Gastrocnemius medialis (tissue), 4 donors: ENCODE results near the gene TLCD4. TPM values are rescaled to one million over a fixed set of nuclear protein-coding genes. Genes with fewer than 3 reads are reported as not detected.

Experiments used
- ATAC-seq, 2 donors: fragments of 150-250 bp; one replicate each; pipeline ENCODE4 v1.9.1; 2016
- DNase-seq, 2 donors: peaks; one replicate each; pipeline ENCODE4 v3.0.0-alpha.2; 2019
- H3K27ac ChIP-seq, 4 donors: fragments of 200-600 bp; sonication (generic); 1 replicate in 1 of 4; 2 replicates in 3 of 4; pipeline ENCODE4 v1.5.1; 2016 to 2018; ENCODE audit warnings: mild to moderate bottlenecking in 2 of 4, moderate library complexity in 1 of 4
- H3K27me3 ChIP-seq, 3 donors: fragments of 200-600 bp; sonication (generic) in 2 of 3; 1 replicate in 1 of 3; 2 replicates in 2 of 3; pipeline versions ENCODE4 v1.5.1 to v1.6.0; 2016 to 2019; ENCODE audit warnings: mild to moderate bottlenecking in 1 of 3, moderate library complexity in 1 of 3
- H3K36me3 ChIP-seq, 2 donors: fragments of 200-600 bp; sonication (generic) in 1 of 2; one replicate each; pipeline ENCODE4 v1.5.1; 2017 to 2018
- H3K4me1 ChIP-seq, 2 donors: fragments of 200-600 bp; sonication (generic) in 1 of 2; one replicate each; pipeline ENCODE4 v1.5.1; 2016 to 2017; ENCODE audit warnings: mild to moderate bottlenecking in 2 of 2
- H3K4me3 ChIP-seq, 4 donors: fragments of 200-600 bp; sonication (generic) in 3 of 4; 1 replicate in 1 of 4; 2 replicates in 3 of 4; pipeline ENCODE4 v1.5.1; 2016 to 2019; ENCODE audit warnings: mild to moderate bottlenecking in 2 of 4
- H3K9me3 ChIP-seq, 3 donors: fragments of 200-600 bp; sonication (generic) in 2 of 3; 1 replicate in 1 of 3; 2 replicates in 2 of 3; pipeline ENCODE4 v1.5.1; 2016 to 2019
- CTCF ChIP-seq, 5 experiments: fragments of 450-650 bp in 3 of 5; fragments of 200-600 bp in 2 of 5; sonication (generic) in 2 of 5; IDR thresholded peaks in 4 of 5; conservative IDR thresholded peaks in 1 of 5; 1 replicate in 4 of 5; 2 replicates in 1 of 5; pipeline ENCODE4 v1.5.1; 2016 to 2019; ENCODE audit warnings: antibody characterized with exemption in 5 of 5, mild to moderate bottlenecking in 3 of 5, moderate library complexity in 3 of 5
- POLR2A ChIP-seq, 2 donors: fragments of 450-650 bp; IDR thresholded peaks; one replicate each; pipeline ENCODE4 v1.6.1; 2017; ENCODE audit warnings: antibody characterized with exemption in 2 of 2, mild to moderate bottlenecking in 2 of 2, moderate library complexity in 2 of 2
- in situ Hi-C, 4 donors: fragments of 200-750 bp; cut with MboI; loops; one replicate each; pipeline versions ENCODE4 v1.15.0 to v1.8.0; 2017; ENCODE audit warnings: low sequenced_read_pairs in 4 of 4
- intact Hi-C: fragments of 100-400 bp; cut with DNase I; formaldehyde crosslinking; loops from one replicate; pipeline ENCODE4 v1.15.1; 2023; ENCODE audit warnings: low total_unique reads
- total RNA-seq, 4 donors: library from RNA; depleted of rRNA; stranded (reverse); fragments of >200 nt; gene quantifications; one replicate each; pipeline versions ENCODE4 v1.1.0 to v1.2.3, GENCODE V29; 2016

TLCD4 gene
- total RNA-seq, 4 donors from 2014 or later, result 9.8 to 12.1 (median 11.0) TPM

- ATAC-seq, result no peak
- intact Hi-C loops, result no loop called here
- TF ChIP-seq POLR2A (IDR thresholded peaks at IDR 0.05) (no peak), CTCF (IDR thresholded peaks at IDR 0.05 in 4 of 5, conservative IDR thresholded peaks at IDR 0.05 in 1 of 5) (no peak)
- no peak overlapping the region for H3K4me3 ChIP-seq
- H3K9me3 ChIP-seq, result no peaks in the 10 kb centered on the region
- H3K27ac ChIP-seq, result no peak overlapping the region
- no peaks in the 10 kb centered on the region for H3K36me3 ChIP-seq
- DNase-seq, result no peak
- in situ Hi-C loops, result no loop called here
- no peaks in the 10 kb centered on the region for H3K27me3 ChIP-seq
- H3K4me1 ChIP-seq, result peaks cover 5 to 7% of the 10 kb centered on the region in 2 donors
These were observed 41.1 kb upstream of the TLCD4 start for GRCh38 chr1:95076034-95076433.

GRCh38 chr1:95080446-95080845, 36.7 kb upstream of the TLCD4 start:
- Histone ChIP-seq H3K9me3 (no peaks in the 10 kb centered on the region), H3K27me3 (no peaks in the 10 kb centered on the region), H3K27ac (no peak overlapping the region), H3K36me3 (no peaks in the 10 kb centered on the region), H3K4me1 (peaks cover 0 to 3% of the 10 kb centered on the region in 2 donors), H3K4me3 (no peak overlapping the region)
- no peak for TF ChIP-seq CTCF (IDR thresholded peaks at IDR 0.05 in 4 of 5, conservative IDR thresholded peaks at IDR 0.05 in 1 of 5)
- no peak for TF ChIP-seq POLR2A (IDR thresholded peaks at IDR 0.05)
- in situ Hi-C loops (loop anchor here in 3 of 4 donors (5.0 to 10.0 kb wide), 2 partner anchors 147 to 154 kb away; partner anchors contain the start of gene RWDD3 (in 2 of the 3)), intact Hi-C loops (no loop called here)
- no peak for ATAC-seq
- DNase-seq, result no peak

- Histone ChIP-seq H3K4me3 (no peak overlapping the region), H3K27ac (no peak overlapping the region), H3K27me3 (no peaks in the 10 kb centered on the region), H3K9me3 (no peaks in the 10 kb centered on the region), H3K36me3 (no peaks in the 10 kb centered on the region), H3K4me1 (peaks cover 0 to 3% of the 10 kb centered on the region in 2 donors)
- in situ Hi-C loops, result loop anchor here in 3 of 4 donors (5.0 to 10.0 kb wide), 2 partner anchors 146 to 154 kb away; partner anchors contain the start of gene RWDD3 (in 2 of the 3)
- intact Hi-C loops, result no loop called here
- TF ChIP-seq CTCF (IDR thresholded peaks at IDR 0.05 in 4 of 5, conservative IDR thresholded peaks at IDR 0.05 in 1 of 5), result no peak
- TF ChIP-seq POLR2A (IDR thresholded peaks at IDR 0.05), result no peak
- DNase-seq (no peak), ATAC-seq (no peak)
These were observed 36.3 kb upstream of the TLCD4 start for GRCh38 chr1:95080879-95081278.

DNA sequence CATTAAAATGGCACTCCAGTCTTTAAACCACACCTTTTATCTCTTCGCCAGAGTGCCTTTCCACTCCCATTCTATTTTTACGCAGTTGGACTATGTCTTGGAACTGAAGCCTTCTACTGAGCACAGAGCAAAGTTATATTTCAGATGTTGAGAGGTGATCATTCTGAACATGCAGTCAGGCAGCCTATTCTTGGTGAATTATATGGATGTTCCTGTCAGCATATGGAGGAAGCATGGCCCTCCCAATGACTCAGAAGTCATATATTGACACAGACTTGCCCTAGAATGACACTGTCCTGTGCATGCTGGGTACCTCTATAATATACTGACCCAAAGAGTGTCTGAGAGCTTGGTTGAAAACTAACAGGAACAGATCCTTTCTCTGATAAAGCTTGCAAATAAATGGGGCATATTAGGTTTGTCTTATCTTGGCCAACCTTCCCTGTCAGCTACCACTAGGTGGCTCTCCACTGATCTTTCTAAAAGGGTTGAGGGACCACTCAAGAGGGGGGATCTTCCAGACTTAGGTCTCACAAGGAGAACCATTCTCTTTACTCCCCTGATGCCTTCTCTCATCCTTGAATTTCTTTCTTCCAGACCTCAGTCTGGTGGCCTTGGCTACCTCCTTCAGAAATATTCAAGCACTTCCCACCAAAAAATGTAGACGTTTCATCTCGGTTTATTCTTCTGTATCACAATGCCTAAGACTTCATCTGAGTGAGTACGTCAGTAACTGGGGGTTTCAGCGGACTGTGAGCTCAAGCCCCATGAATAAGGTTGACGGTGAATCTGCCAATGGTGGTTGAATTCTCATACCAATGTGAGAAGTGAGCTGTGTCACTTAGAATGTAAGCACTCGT, 32.6 kb upstream of the TLCD4 start:
- DNase-seq, result peak in 1 of 2 donors; percentile 18
- H3K27ac ChIP-seq, result no peak overlapping the region
- no peak overlapping the region for H3K4me3 ChIP-seq
- H3K4me1 ChIP-seq, result peaks cover 0 to 13% of the 10 kb centered on the region in 2 donors
- no peaks in the 10 kb centered on the region for H3K36me3 ChIP-seq
- H3K9me3 ChIP-seq, result no peaks in the 10 kb centered on the region
- ATAC-seq, result peak in 1 of 2 donors; percentile 63
- in situ Hi-C loops, result loop anchor here (5.0 to 10.0 kb wide), 3 partner anchors 143 to 150 kb away; partner anchors contain the start of gene RWDD3 (in 3 of the 4)
- intact Hi-C loops, result loop anchor here (1.0 kb wide), 1 partner anchor 150 kb away; the partner anchor contains the start of gene RWDD3
- TF ChIP-seq POLR2A (IDR thresholded peaks at IDR 0.05) (no peak), CTCF (IDR thresholded peaks at IDR 0.05 in 4 of 5, conservative IDR thresholded peaks at IDR 0.05 in 1 of 5) (peak; percentile 23 to 64 (median 57))
- no peaks in the 10 kb centered on the region for H3K27me3 ChIP-seq
